HepG2 (cell line): ENCODE data around the gene HOXB5. TPM values are rescaled to one million over a fixed set of nuclear protein-coding genes. Genes with fewer than 3 reads are reported as not detected.

Experiments
- ATAC-seq: fragments of 200-7000 bp; cut with Tn5 transposase; 3 replicates; pipeline ENCODE4 v1.9.1; 2020; ENCODE audit warnings: mild to moderate bottlenecking, moderate library complexity
- BruUV-seq: library from RNA; stranded (reverse); fragments of 400-500 nt; replicated peaks from 2 replicates; lab custom pipeline; 2021; lab: Mats Ljungman, UMichigan
- CTCF ChIA-PET: fragments of 300-600 bp; formaldehyde crosslinking; extraction: SDS; loops from one replicate; lab custom pipeline; 2021; ENCODE audit warnings: low total read pairs, inconsistent platforms, low intra/inter-chr PET ratio; lab: Yijun Ruan, JAX
- POLR2A ChIA-PET: fragments of 350-600 bp; sonication (Branson Sonifier 250); formaldehyde crosslinking; loops from one replicate; lab custom pipeline; 2020; ENCODE audit warnings: antibody characterized with exemption, inconsistent platforms; lab: Yijun Ruan, JAX
- DNase-seq: peaks from one replicate; pipeline ENCODE4 v3.0.0-alpha.2; 2015; ENCODE audit warnings: low spot score
- FAIRE-seq: peaks from 3 replicates; lab custom pipeline; 2011; peaks lifted over from hg19 to GRCh38; lab: Jason Lieb, UNC
- H2AFZ ChIP-seq: one replicate; pipeline ENCODE4 v1.6.1; 2011; ENCODE audit warnings: low read length, inconsistent platforms
- H3K27ac ChIP-seq: fragments of 300-600 bp; 3 replicates; pipeline ENCODE4 v1.8.0; 2011; ENCODE audit warnings: mixed run types, mild to moderate bottlenecking, mixed read lengths, low read length, inconsistent platforms; ENCODE audit not compliant: insufficient read depth; ENCODE audit errors: extremely low read length
- H3K27me3 ChIP-seq, 2 experiments: fragments of 200-600 bp in 1 of 2; 2 replicates in 1 of 2; 3 replicates in 1 of 2; pipeline versions ENCODE4 v1.6.0 to v1.8.0; 2011; ENCODE audit warnings: low read length in 2 of 2, mild to moderate bottlenecking in 2 of 2, moderate library complexity in 2 of 2, inconsistent platforms in 1 of 2; ENCODE audit not compliant: insufficient read depth in 2 of 2, control insufficient read depth in 1 of 2
- H3K36me3 ChIP-seq, 2 experiments: fragments of 200-600 bp in 1 of 2; replicated peaks in 1 of 2; 2 replicates in 1 of 2; 3 replicates in 1 of 2; pipeline versions ENCODE4 v1.5.1 to v1.8.0; 2011; ENCODE audit warnings: low read length in 2 of 2, inconsistent platforms in 1 of 2; ENCODE audit not compliant: insufficient read depth in 2 of 2, control insufficient read depth in 1 of 2
- H3K4me1 ChIP-seq: 2 replicates; pipeline ENCODE4 v1.5.1; 2012; ENCODE audit warnings: low read length, inconsistent platforms; ENCODE audit not compliant: insufficient read depth
- H3K4me2 ChIP-seq: 2 replicates; pipeline ENCODE4 v1.6.0; 2011; ENCODE audit warnings: low read depth, low read length, inconsistent platforms
- H3K4me3 ChIP-seq, 3 experiments: fragments of 200-600 bp in 1 of 3; sonication (generic), shearing (Covaris generic) in 1 of 3; replicated peaks in 1 of 3; 2 replicates each; pipeline ENCODE4 v1.5.1; 2011 to 2016; ENCODE audit warnings: low read length in 3 of 3, inconsistent platforms in 2 of 3, low read depth in 2 of 3, mild to moderate bottlenecking in 2 of 3, control low read depth in 1 of 3, mixed read lengths in 1 of 3; ENCODE audit not compliant: insufficient read depth in 1 of 3
- H3K79me2 ChIP-seq: one replicate; pipeline ENCODE4 v1.6.1; 2011; ENCODE audit warnings: low read length, inconsistent platforms; ENCODE audit not compliant: insufficient read depth
- H3K9ac ChIP-seq: 2 replicates; pipeline ENCODE4 v1.6.0; 2011; ENCODE audit warnings: mild to moderate bottlenecking, low read depth, low read length, inconsistent platforms; ENCODE audit not compliant: insufficient read depth
- H3K9me3 ChIP-seq: 2 replicates; pipeline ENCODE4 v1.5.1; 2012; ENCODE audit warnings: mild to moderate bottlenecking, low read length
- H4K20me1 ChIP-seq: 2 replicates; pipeline ENCODE4 v1.6.0; 2011; ENCODE audit warnings: inconsistent platforms, mild to moderate bottlenecking, low read length, moderate library complexity; ENCODE audit not compliant: insufficient read depth
- CEBPB ChIP-seq: IDR thresholded peaks from 2 replicates; pipeline ENCODE4 v1.6.1; 2011; ENCODE audit warnings: low read depth, low read length, improper control_type of control experiment, borderline replicate concordance
- EZH2 ChIP-seq: conservative IDR thresholded peaks from 2 replicates; pipeline ENCODE4 v1.6.1; 2012; ENCODE audit warnings: mild to moderate bottlenecking, low read depth, low read length, moderate library complexity
- FOXP4 ChIP-seq: sonication (generic); formaldehyde crosslinking; IDR thresholded peaks from 2 replicates; pipeline ENCODE4 v1.4.0; 2020; ENCODE audit warnings: missing genetic modification reagents
- HHEX ChIP-seq: IDR thresholded peaks from 2 replicates; pipeline ENCODE4 v1.6.1; 2016; ENCODE audit warnings: control low read depth
- MIXL1 ChIP-seq: IDR thresholded peaks from 2 replicates; pipeline ENCODE4 v1.6.1; 2016
- RBM39 ChIP-seq: fragments of 200-400 bp; formaldehyde crosslinking; IDR thresholded peaks from one replicate; pipeline ENCODE4 v1.6.1; 2018; ENCODE audit warnings: antibody characterized with exemption, mild to moderate bottlenecking, low read depth, low read length; ENCODE audit not compliant: poor library complexity, severe bottlenecking
- REST ChIP-seq, 2 experiments: IDR thresholded peaks; 2 replicates each; pipeline ENCODE4 v1.6.1; 2011 to 2012; ENCODE audit warnings: low read length in 2 of 2, borderline replicate concordance in 1 of 2, low read depth in 1 of 2, mild to moderate bottlenecking in 1 of 2, moderate library complexity in 1 of 2
- ZNF460 ChIP-seq: sonication (generic); formaldehyde crosslinking; IDR thresholded peaks from 2 replicates; pipeline ENCODE4 v1.5.1; 2020; ENCODE audit warnings: missing genetic modification reagents, mild to moderate bottlenecking, borderline replicate concordance
- WGBS: methylation state at CpG from one replicate; pipeline ENCODE4 v1.1.6; 2017; ENCODE audit warnings: low lambda C conversion rate; 5-methylcytosine and 5-hydroxymethylcytosine counted together
- in situ Hi-C: cut with HindIII; loops from 2 replicates; pipeline ENCODE4 v1.10.0; 2017; ENCODE audit warnings: low pct_unique_long_range_greater_than_20kb; ENCODE audit not compliant: extremely low pct_ligation_motif_present
- intact Hi-C: fragments of 100-400 bp; cut with micrococcal nuclease; formaldehyde crosslinking; loops from one replicate; pipeline ENCODE4 v1.10.0; 2022; ENCODE audit not compliant: unreplicated experiment
- polyA plus RNA-seq, 8 experiments: library from polyadenylated mRNA; depleted of rRNA in 3 of 8; stranded (reverse) in 7 of 8; unstranded in 1 of 8; fragments of >200 nt; fragmentation: Illumina TruSeq in 4 of 8; extraction: Trizol in 4 of 8; gene quantifications; 2 replicates each; pipeline versions ENCODE4 v1.2.1 to v1.2.3, GENCODE V29; 2011 to 2016; ENCODE audit warnings: low read depth in 4 of 8, missing spikeins in 1 of 8, mixed read lengths in 1 of 8; ENCODE audit not compliant: insufficient read depth in 1 of 8
- total RNA-seq, 5 experiments: library from RNA; depleted of rRNA; stranded (reverse); fragments of >200 nt; fragmentation: Illumina TruSeq; extraction: Trizol; gene quantifications; 2 replicates each; pipeline ENCODE4 v1.2.3, GENCODE V29; 2016; ENCODE audit warnings: low read depth in 1 of 5
- TF ChIP-seq, protein P1 (sequence below), 2 experiments: fragments of 450-650 bp in 1 of 2; sonication (generic) in 1 of 2; formaldehyde crosslinking; IDR thresholded peaks; 2 replicates each; pipeline versions ENCODE4 v1.5.0 to v1.8.0; 2020 to 2022; ENCODE audit warnings: mild to moderate bottlenecking in 1 of 2, missing genetic modification reagents in 1 of 2

HOXB5 gene
- total and polyA plus RNA-seq, 2 of the 13 experiments (the other 11 are each of a cell fraction or from before 2014, with no cell fraction given), result not detected

DNA sequence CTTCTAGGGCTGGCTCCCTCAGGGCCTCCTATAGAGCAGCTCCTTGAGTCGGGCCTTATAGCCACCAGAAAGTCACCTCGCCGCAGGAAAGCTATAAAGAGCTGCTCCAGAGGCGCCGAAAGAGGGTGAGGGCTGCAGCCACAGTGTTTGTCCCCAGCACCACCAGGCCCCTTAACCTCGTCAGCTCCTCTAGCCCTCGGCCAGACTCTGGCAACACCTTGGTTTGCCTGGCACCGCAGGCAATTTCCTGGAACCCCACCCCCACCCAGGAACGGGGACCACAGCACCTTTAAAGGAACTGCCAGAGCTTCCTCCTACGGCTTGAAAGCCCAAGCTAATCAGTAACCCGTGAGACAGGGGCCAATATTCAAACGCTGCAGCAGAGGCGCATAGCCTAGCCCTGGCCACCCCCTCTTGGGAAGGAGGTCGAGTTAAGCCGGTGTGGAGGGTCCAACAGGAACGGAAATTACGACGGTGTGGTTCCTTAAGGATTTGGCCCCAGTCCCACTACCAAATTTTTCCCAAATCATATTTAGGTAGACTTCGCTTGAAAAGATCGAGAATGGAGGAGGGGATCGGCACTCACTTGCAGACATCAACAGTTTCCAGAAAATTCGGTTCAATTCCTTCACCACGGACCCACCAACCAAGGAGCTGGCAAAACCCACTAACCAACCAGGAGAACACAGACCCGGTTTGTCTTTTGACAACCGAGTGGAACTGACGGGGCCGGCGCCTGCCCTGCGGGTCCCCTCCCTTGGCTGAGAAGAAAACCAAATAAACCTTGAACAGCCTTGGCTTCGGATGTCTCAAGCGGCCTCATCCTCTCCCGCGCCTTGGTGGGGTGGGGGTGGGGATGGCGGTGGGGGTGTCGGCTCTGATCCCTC is 8.2 kb upstream of the HOXB5 start:
- in situ Hi-C loops (no loop called here), intact Hi-C loops (no loop called here)
- no peaks in the 10 kb centered on the region for H3K9me3 ChIP-seq
- H3K27ac ChIP-seq, result no peak overlapping the region
- H3K36me3 ChIP-seq, result no peaks in the 10 kb centered on the region
- 0 out of 2 replicates have a peak overlapping the region, but pooled peaks have one; percentile 32 for H3K4me2 ChIP-seq
- H3K79me2 ChIP-seq, result no peaks in the 10 kb centered on the region
- peaks cover 10% of the 10 kb centered on the region; the same call in 1 of the 2 replicates for H3K4me1 ChIP-seq
- FAIRE-seq (no peak), DNase-seq (no peak), ATAC-seq (peak; percentile 32; the same call in 2 of the 3 replicates)
- no TSS peak for BruUV-seq
- peaks cover 38 to 98% of the 10 kb centered on the region in 2 experiments for H3K27me3 ChIP-seq
- H3K9ac ChIP-seq, result no peak overlapping the region
- WGBS, result 12% methylated on average over 17 of the region's 35 CpGs
- H2AFZ ChIP-seq, result no peak overlapping the region
- ChIA-PET CTCF (interaction anchor here (1.1 kb wide), 1 partner anchor 11 kb away, joined by 4 read pairs; no protein-coding TSS in a partner anchor), POLR2A (no interaction called here)
- H4K20me1 ChIP-seq, result peaks cover 2% of the 10 kb centered on the region; the same call in 1 of the 2 replicates
- peak; percentile 96 for TF ChIP-seq EZH2
- TF ChIP-seq CEBPB, result no peak
- no peak overlapping the region for H3K4me3 ChIP-seq

GRCh38 chr17:48601207-48601538 is 7.6 kb upstream of the HOXB5 start:
- DNase-seq (no peak), FAIRE-seq (no peak), ATAC-seq (no peak)
- peaks cover 2% of the 10 kb centered on the region; the same call in 1 of the 2 replicates for H4K20me1 ChIP-seq
- H3K4me3 ChIP-seq, result no peak overlapping the region
- ChIA-PET CTCF (no interaction called here), POLR2A (no interaction called here)
- H3K9ac ChIP-seq, result no peak overlapping the region
- H3K27ac ChIP-seq, result no peak overlapping the region
- BruUV-seq, result no TSS peak
- no peak for TF ChIP-seq HHEX (CRISPR knock-in tag)
- TF ChIP-seq ZNF460 (CRISPR knock-in tag), result no peak
- TF ChIP-seq REST (IDR thresholded peaks at IDR 0.05; ENCODE audit: borderline replicate concordance in 1 of 2, low read depth in 1 of 2, low read length in 2 of 2), result no peak
- no peak for TF ChIP-seq RBM39
- TF ChIP-seq, protein P1, sequence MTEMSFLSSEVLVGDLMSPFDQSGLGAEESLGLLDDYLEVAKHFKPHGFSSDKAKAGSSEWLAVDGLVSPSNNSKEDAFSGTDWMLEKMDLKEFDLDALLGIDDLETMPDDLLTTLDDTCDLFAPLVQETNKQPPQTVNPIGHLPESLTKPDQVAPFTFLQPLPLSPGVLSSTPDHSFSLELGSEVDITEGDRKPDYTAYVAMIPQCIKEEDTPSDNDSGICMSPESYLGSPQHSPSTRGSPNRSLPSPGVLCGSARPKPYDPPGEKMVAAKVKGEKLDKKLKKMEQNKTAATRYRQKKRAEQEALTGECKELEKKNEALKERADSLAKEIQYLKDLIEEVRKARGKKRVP (CRISPR knock-in tag; IDR thresholded peaks at IDR 0.05), result no peak
- TF ChIP-seq FOXP4 (CRISPR knock-in tag), result no peak
- no peak for TF ChIP-seq MIXL1 (CRISPR knock-in tag)
- H2AFZ ChIP-seq, result no peak overlapping the region
- in situ Hi-C loops (no loop called here), intact Hi-C loops (no loop called here)
- H3K9me3 ChIP-seq, result no peaks in the 10 kb centered on the region
- no peak overlapping the region for H3K4me2 ChIP-seq
- peaks cover 41 to 98% of the 10 kb centered on the region in 2 experiments for H3K27me3 ChIP-seq
- no peaks in the 10 kb centered on the region for H3K79me2 ChIP-seq
- peaks cover 10% of the 10 kb centered on the region; the same call in 1 of the 2 replicates for H3K4me1 ChIP-seq
- WGBS, result 8% methylated on average over 4 of the region's 4 CpGs
- no peaks in the 10 kb centered on the region for H3K36me3 ChIP-seq
